BLaER1 treated with 17β-estradiol and CSF1 and Interleukin-3, amounts not matched to agents 10 nM and 100 nM (cell line): ENCODE data around the gene BGLAP.

Experiments
- H3K27ac ChIP-seq, 11 experiments: shearing (Covaris generic); formaldehyde crosslinking; 2 replicates each; pipeline ENCODE4 v1.8.1; 2022
- H3K27me3 ChIP-seq, 11 experiments: shearing (Covaris generic); formaldehyde crosslinking; 2 replicates each; pipeline ENCODE4 v1.8.1; 2022
- H3K36me3 ChIP-seq, 11 experiments: shearing (Covaris generic); formaldehyde crosslinking; 2 replicates each; pipeline ENCODE4 v1.8.1; 2022
- H3K4me1 ChIP-seq, 10 experiments: shearing (Covaris generic); formaldehyde crosslinking; 2 replicates each; pipeline ENCODE4 v1.8.1; 2022
- H3K4me2 ChIP-seq, 11 experiments: shearing (Covaris generic); formaldehyde crosslinking; 2 replicates each; pipeline ENCODE4 v1.8.1; 2022
- H3K4me3 ChIP-seq, 10 experiments: shearing (Covaris generic); formaldehyde crosslinking; 2 replicates each; pipeline ENCODE4 v1.8.1; 2022
- H3K9ac ChIP-seq, 11 experiments: shearing (Covaris generic); formaldehyde crosslinking; 2 replicates each; pipeline ENCODE4 v1.8.1; 2022
- H3K9me3 ChIP-seq, 11 experiments: shearing (Covaris generic); formaldehyde crosslinking; replicated peaks in 1 of 11; 2 replicates each; pipeline ENCODE4 v1.8.1; 2022
- H4K20me1 ChIP-seq, 11 experiments: shearing (Covaris generic); formaldehyde crosslinking; 2 replicates each; pipeline ENCODE4 v1.8.1; 2022
- Cebpa-rat ChIP-seq, 11 experiments: shearing (Covaris generic); IDR thresholded peaks; 2 replicates each; pipeline ENCODE4 v1.8.1; 2022

The BGLAP gene

DNA sequence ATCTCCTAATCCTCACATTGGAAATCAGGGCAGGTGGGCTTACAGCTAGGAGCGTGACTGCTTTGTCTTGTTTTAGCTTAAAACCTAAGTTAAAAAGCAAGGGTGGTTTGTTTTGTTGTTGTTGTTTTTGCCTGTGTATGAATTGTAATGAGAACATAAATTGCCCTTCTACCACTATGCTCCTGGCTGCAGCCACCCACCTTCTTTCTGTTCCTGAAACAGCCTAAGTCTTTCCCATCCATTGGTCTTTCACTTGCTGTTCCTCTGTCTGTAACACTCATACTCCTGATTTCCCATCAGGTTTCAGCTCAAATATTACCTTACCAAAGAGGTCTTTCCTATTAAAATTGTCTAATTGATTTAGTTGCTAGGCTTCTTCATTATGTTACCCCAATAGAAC lies 41.5 kb downstream of the BGLAP start:
- Histone ChIP-seq H3K27me3 (no peaks in the 10 kb centered on the region), H4K20me1 (peaks cover 29 to 36% (median 33%) of the 10 kb centered on the region in 11 experiments), H3K9me3 (no peaks in the 10 kb centered on the region), H3K4me2 (peak overlapping the region; percentile 89 to 98 (median 93)), H3K9ac (peak overlapping the region; percentile 90 to 98 (median 97)), H3K4me1 (peaks cover 39 to 57% (median 49%) of the 10 kb centered on the region in 10 experiments), H3K4me3 (peak overlapping the region; percentile 64 to 92 (median 87)), H3K27ac (peak overlapping the region in 10 of 11 experiments; percentile 89 to 98 (median 95); a peak in 20 of 22 replicates), H3K36me3 (peaks cover 16 to 60% (median 34%) of the 10 kb centered on the region in 11 experiments)
- no peak for TF ChIP-seq Cebpa-rat (IDR thresholded peaks at IDR 0.05)

DNA sequence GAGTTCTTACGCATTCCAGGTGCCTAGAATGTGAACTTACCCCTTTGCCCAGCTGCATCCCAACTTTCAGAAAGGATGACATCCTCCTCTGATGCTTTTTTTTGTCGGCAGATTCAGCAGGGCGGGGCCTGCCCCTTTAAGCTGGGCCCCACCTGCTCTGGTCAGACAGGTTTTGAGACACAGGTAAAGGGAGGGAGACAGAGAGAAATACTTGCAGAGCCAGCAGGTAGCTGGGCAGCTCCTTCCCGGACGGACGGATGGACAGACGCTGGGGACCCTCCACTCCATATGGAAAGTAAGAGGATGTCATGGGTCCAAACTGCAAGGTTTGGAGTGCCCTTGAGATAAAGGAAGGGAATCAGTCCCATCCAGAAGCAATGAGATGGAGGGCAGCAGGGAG lies 42.1 kb downstream of the BGLAP start, which contains the start of gene TMEM79:
Gene TMEM79, plus strand, starts transcription at position 214 of the 400 bp plus-strand sequence. CDS start 902 bp downstream, outside the sequence.
- Histone ChIP-seq H3K4me3 (peak within 1 kb of the TSS; percentile 64 to 92 (median 87)), H3K9me3 (no peaks in the 10 kb centered on the region), H3K4me2 (peak within 1 kb of the TSS; percentile 89 to 98 (median 93)), H4K20me1 (peaks cover 23 to 30% (median 27%) of the 10 kb centered on the region in 11 experiments), H3K27ac (peak within 1 kb of the TSS; percentile 89 to 98 (median 95); a peak in 21 of 22 replicates), H3K27me3 (no peaks in the 10 kb centered on the region), H3K36me3 (peaks cover 19 to 60% (median 32%) of the 10 kb centered on the region in 11 experiments), H3K4me1 (peaks cover 39 to 54% (median 49%) of the 10 kb centered on the region in 10 experiments), H3K9ac (peak within 1 kb of the TSS; percentile 90 to 98 (median 97))
- TF ChIP-seq Cebpa-rat (IDR thresholded peaks at IDR 0.05): no peak

DNA sequence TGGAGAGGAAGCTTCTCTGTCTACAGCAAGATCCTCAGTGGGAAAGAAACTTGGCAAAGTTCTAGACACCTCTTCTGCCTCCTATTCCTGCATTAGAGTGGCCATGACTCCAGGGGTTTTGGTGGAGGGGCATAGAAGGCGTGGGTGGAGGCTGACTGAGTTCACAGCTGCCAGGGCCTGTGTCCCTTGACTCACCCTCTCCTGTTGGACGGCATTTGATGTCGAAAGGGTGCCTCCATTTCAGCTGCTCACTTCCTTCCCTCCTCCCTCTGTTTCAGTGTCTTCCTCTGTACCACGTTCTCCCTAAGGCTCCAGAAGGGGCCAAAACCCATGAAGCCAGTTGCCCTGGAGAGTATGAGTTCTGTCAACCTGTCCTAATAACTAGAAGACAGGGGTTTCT lies 42.8 kb downstream of the BGLAP start:
- peaks cover 18 to 24% (median 21%) of the 10 kb centered on the region in 11 experiments for H4K20me1 ChIP-seq
- peak overlapping the region in 10 of 11 experiments; percentile 89 to 98 (median 92); a peak in 18 of 22 replicates for H3K4me2 ChIP-seq
- no peak; a peak in 1 of 22 replicates for TF ChIP-seq Cebpa-rat (IDR thresholded peaks at IDR 0.05)
- H3K27me3 ChIP-seq: no peaks in the 10 kb centered on the region
- peak overlapping the region in 10 of 11 experiments; percentile 9 to 98 (median 68); a peak in 19 of 22 replicates for H3K27ac ChIP-seq
- H3K36me3 ChIP-seq: peaks cover 21 to 57% (median 27%) of the 10 kb centered on the region in 11 experiments
- no peaks in the 10 kb centered on the region for H3K9me3 ChIP-seq
- peak overlapping the region in 1 of 10 experiments; percentile 2; a peak in 1 of 20 replicates for H3K4me3 ChIP-seq
- H3K9ac ChIP-seq: peak overlapping the region; percentile 13 to 97 (median 52); a peak in 14 of 22 replicates
- peaks cover 34 to 51% (median 48%) of the 10 kb centered on the region in 10 experiments for H3K4me1 ChIP-seq

DNA sequence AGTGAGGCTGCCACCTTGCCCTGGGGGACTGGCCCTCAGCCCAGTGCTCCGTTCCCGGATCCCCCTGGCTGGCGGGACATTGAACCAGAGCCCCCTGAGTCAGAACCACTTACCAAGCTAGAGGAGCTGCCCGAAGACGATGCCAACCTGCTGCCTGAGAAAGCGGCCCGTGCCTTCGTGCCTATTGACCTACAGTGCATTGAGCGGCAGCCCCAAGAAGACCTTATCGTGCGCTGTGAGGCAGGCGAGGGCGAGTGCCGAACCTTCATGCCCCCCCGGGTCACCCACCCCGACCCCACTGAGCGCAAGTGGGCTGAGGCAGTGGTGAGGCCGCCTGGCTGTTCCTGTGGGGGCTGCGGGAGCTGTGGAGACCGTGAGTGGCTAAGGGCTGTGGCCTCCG lies 43.5 kb downstream of the BGLAP start:
- TF ChIP-seq Cebpa-rat (IDR thresholded peaks at IDR 0.05): no peak
- Histone ChIP-seq H3K4me2 (peak overlapping the region in 10 of 11 experiments; percentile 89 to 98 (median 92); a peak in 14 of 22 replicates), H3K27ac (peak overlapping the region in 10 of 11 experiments; percentile 9 to 98 (median 68); a peak in 18 of 22 replicates), H3K4me3 (no peak overlapping the region; a peak in 1 of 20 replicates), H3K9ac (peak overlapping the region in 10 of 11 experiments; percentile 13 to 97 (median 46); a peak in 11 of 22 replicates), H3K4me1 (peaks cover 27 to 50% (median 41%) of the 10 kb centered on the region in 10 experiments), H4K20me1 (peaks cover 11 to 17% (median 14%) of the 10 kb centered on the region in 11 experiments; a peak in 21 of 22 replicates), H3K36me3 (peaks cover 14 to 50% (median 20%) of the 10 kb centered on the region in 11 experiments), H3K9me3 (no peaks in the 10 kb centered on the region), H3K27me3 (no peaks in the 10 kb centered on the region)

DNA sequence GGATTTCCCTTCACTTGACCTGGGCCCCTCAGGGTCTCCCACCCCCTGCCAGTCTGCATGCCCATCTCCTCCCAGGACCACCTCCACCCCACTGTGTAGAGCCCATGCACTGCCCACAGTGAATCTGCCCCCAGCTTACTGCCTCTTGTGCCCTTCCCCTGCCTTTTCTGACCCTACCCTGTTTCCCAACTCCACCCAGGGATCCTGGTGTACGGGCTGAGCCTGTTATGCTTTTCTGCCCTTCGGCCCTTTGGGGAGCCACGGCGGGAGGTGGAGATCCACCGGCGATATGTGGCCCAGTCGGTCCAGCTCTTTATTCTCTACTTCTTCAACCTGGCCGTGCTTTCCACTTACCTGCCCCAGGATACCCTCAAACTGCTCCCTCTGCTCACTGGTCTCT lies 44.1 kb downstream of the BGLAP start:
- Histone ChIP-seq H3K4me1 (peaks cover 21 to 44% (median 35%) of the 10 kb centered on the region in 10 experiments), H3K4me3 (no peak overlapping the region), H3K36me3 (peaks cover 10 to 47% (median 18%) of the 10 kb centered on the region in 11 experiments; a peak in 19 of 22 replicates), H3K9ac (peak overlapping the region in 3 of 11 experiments; percentile 18 to 97 (median 53); a peak in 5 of 22 replicates), H3K27me3 (no peaks in the 10 kb centered on the region), H4K20me1 (peaks cover 5 to 11% (median 8%) of the 10 kb centered on the region in 11 experiments; a peak in 21 of 22 replicates), H3K9me3 (no peaks in the 10 kb centered on the region), H3K4me2 (peak overlapping the region in 3 of 11 experiments; percentile 90 to 95 (median 91); a peak in 2 of 22 replicates), H3K27ac (peak overlapping the region in 7 of 11 experiments; percentile 62 to 98 (median 91); a peak in 7 of 22 replicates)
- no peak for TF ChIP-seq Cebpa-rat (IDR thresholded peaks at IDR 0.05)

DNA sequence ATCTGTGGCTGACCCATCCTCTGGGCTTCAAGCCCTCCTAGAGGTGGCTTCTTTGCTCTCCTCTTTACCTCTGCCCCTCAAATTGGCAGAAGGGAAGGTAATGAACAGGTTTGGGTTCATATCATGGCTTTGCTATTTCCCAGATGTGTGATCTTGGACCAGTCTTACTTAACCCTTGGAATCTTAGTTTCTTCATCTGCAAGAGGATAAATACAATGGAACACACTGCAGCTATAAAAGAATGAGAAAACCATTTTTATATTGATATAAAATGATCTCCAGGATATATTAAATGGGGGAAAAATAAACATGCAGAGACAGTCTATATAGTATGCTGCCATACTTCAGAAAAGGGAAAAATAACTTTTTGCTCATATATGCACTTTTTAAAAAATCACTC lies 47.9 kb downstream of the BGLAP start:
- Histone ChIP-seq H3K9ac (no peak overlapping the region), H3K36me3 (peaks cover 13 to 67% (median 28%) of the 10 kb centered on the region in 11 experiments; a peak in 18 of 22 replicates), H3K27ac (no peak overlapping the region), H4K20me1 (peaks cover 0 to 7% (median 0%) of the 10 kb centered on the region in 11 experiments; a peak in 2 of 22 replicates), H3K27me3 (no peaks in the 10 kb centered on the region), H3K9me3 (no peaks in the 10 kb centered on the region), H3K4me2 (no peak overlapping the region), H3K4me3 (no peak overlapping the region), H3K4me1 (peaks cover 0 to 17% (median 9%) of the 10 kb centered on the region in 10 experiments; a peak in 18 of 20 replicates)
- TF ChIP-seq Cebpa-rat (IDR thresholded peaks at IDR 0.05): no peak

DNA sequence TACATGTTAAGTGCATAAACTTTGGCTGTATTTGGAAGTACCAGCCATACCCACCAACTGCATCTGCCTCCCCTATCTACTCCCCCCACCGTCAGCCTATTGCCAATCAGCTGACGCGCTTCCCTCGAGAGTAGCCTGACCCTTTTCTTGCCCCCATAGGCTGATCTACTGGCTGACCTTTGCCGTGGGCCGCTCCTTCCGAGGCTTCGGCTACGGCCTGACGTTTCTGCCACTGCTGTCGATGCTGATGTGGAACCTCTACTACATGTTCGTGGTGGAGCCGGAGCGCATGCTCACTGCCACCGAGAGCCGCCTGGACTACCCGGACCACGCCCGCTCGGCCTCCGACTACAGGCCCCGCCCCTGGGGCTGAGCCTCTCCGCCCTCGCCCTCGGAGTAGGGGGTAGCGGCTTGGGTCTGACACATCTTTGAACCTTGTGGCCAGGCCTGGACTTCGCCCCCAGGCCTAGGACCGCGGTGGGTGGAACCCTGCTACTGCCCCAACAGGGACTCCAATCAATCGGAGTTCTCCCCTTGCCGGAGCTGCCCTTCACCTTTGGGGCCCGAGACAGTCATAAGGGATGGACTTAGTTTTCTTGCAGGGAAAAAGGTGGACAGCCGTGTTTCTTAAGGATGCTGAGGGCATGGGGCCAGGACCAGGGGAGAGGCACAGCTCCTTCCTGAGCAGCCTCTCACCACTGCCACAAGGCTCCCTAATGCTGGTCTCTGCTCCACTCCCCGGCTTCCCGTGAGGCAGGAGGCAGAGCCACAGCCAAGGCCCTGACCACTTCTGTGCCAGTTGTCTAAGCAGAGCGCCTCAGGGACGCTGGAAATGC lies 49.5 kb downstream of the BGLAP start:
- Histone ChIP-seq H3K27ac (no peak overlapping the region), H3K36me3 (peaks cover 10 to 52% (median 24%) of the 10 kb centered on the region in 11 experiments; a peak in 18 of 22 replicates), H3K4me3 (no peak overlapping the region), H3K9me3 (no peaks in the 10 kb centered on the region), H4K20me1 (peaks cover 0 to 7% (median 0%) of the 10 kb centered on the region in 11 experiments; a peak in 2 of 22 replicates), H3K27me3 (no peaks in the 10 kb centered on the region), H3K4me1 (peaks cover 0 to 16% (median 0%) of the 10 kb centered on the region in 10 experiments; a peak in 5 of 20 replicates), H3K4me2 (no peak overlapping the region), H3K9ac (peak overlapping the region in 1 of 11 experiments; percentile 22; a peak in 1 of 22 replicates)
- TF ChIP-seq Cebpa-rat (IDR thresholded peaks at IDR 0.05): no peak
